Chondrocyte (in vitro differentiated cells): ENCODE measurements around the gene MAX. TPM values are rescaled to one million over a fixed set of nuclear protein-coding genes. Genes with fewer than 3 reads are reported as not detected.
"Not testable (repeated sequence)": the region's sequence is repeated elsewhere in the genome, so short reads cannot be mapped to it uniquely, and the experiment has no call there.

Source experiments
- DNase-seq: peaks from one replicate; pipeline ENCODE4 v3.0.0; 2021; ENCODE audit warnings: mixed read lengths, low spot score
- H3K27ac Mint-ChIP-seq: one replicate; pipeline ENCODE4 v1.8.0; 2021; ENCODE audit warnings: mild to moderate bottlenecking, moderate library complexity, mixed read lengths; ENCODE audit not compliant: unreplicated experiment
- H3K27me3 Mint-ChIP-seq: 2 replicates; pipeline ENCODE4 v1.8.0; 2021; ENCODE audit warnings: low read depth, mixed read lengths
- H3K36me3 Mint-ChIP-seq: 2 replicates; pipeline ENCODE4 v1.8.0; 2021; ENCODE audit warnings: low read depth, mixed read lengths
- H3K4me1 Mint-ChIP-seq: 2 replicates; pipeline ENCODE4 v1.8.0; 2021; ENCODE audit warnings: low read depth, mild to moderate bottlenecking, mixed read lengths
- H3K4me3 Mint-ChIP-seq: one replicate; pipeline ENCODE4 v1.8.0; 2021; ENCODE audit warnings: mild to moderate bottlenecking, moderate library complexity, mixed read lengths; ENCODE audit not compliant: unreplicated experiment
- H3K9me3 Mint-ChIP-seq: 2 replicates; pipeline ENCODE4 v1.8.0; 2021; ENCODE audit warnings: low read depth, mixed read lengths
- CTCF ChIP-seq: fragments of 200-600 bp; sonication (generic); IDR thresholded peaks from 2 replicates; pipeline ENCODE4 v1.5.0; 2021; ENCODE audit warnings: antibody characterized with exemption, mild to moderate bottlenecking, moderate library complexity
- total RNA-seq: library from RNA; stranded (reverse); gene quantifications from 3 replicates; pipeline ENCODE4 v1.2.1, GENCODE V29; 2021

The MAX gene
- total RNA-seq, 1 donor from 2014 or later, result 94.1 TPM

- DNase-seq, result no peak
- Mint-ChIP-seq H3K9me3 (no peaks in the 10 kb centered on the region), H3K4me3 (no peak overlapping the region), H3K4me1 (peaks cover 11% of the 10 kb centered on the region), H3K36me3 (peaks cover 23% of the 10 kb centered on the region), H3K27me3 (no peaks in the 10 kb centered on the region), H3K27ac (no peak overlapping the region)
- TF ChIP-seq CTCF, result no peak
Observed at GRCh38 chr14:65033181-65033580, 69.1 kb downstream of the MAX start.

GRCh38 chr14:65032319-65032718 is 70.0 kb downstream of the MAX start:
- Mint-ChIP-seq H3K27me3 (no peaks in the 10 kb centered on the region), H3K9me3 (no peaks in the 10 kb centered on the region), H3K4me1 (peaks cover 11% of the 10 kb centered on the region), H3K27ac (no peak overlapping the region), H3K36me3 (peaks cover 30% of the 10 kb centered on the region), H3K4me3 (no peak overlapping the region)
- TF ChIP-seq CTCF, result no peak
- no peak for DNase-seq

- H3K27me3 Mint-ChIP-seq, H3K27ac Mint-ChIP-seq, DNase-seq, H3K4me3 Mint-ChIP-seq, H3K9me3 Mint-ChIP-seq: not testable (repeated sequence)
- Mint-ChIP-seq H3K36me3 (peaks cover 37% of the 10 kb centered on the region), H3K4me1 (peaks cover 11% of the 10 kb centered on the region)
Observed at GRCh38 chr14:65031321-65031720, 71.0 kb downstream of the MAX start.

GRCh38 chr14:65028937-65029336 is 73.4 kb downstream of the MAX start:
- Mint-ChIP-seq H3K27ac (no peak overlapping the region), H3K36me3 (peaks cover 37% of the 10 kb centered on the region), H3K27me3 (no peaks in the 10 kb centered on the region), H3K4me3 (no peak overlapping the region), H3K9me3 (no peaks in the 10 kb centered on the region), H3K4me1 (no peaks in the 10 kb centered on the region)
- DNase-seq, result no peak
- TF ChIP-seq CTCF, result no peak

GRCh38 chr14:65027127-65027799 is 75.1 kb downstream of the MAX start:
- TF ChIP-seq CTCF, result no peak
- Mint-ChIP-seq H3K4me1 (no peaks in the 10 kb centered on the region), H3K27me3 (no peaks in the 10 kb centered on the region), H3K9me3 (no peaks in the 10 kb centered on the region), H3K36me3 (peaks cover 34% of the 10 kb centered on the region), H3K4me3 (no peak overlapping the region), H3K27ac (no peak overlapping the region)
- DNase-seq, result no peak

- Mint-ChIP-seq H3K4me3 (no peak overlapping the region), H3K27ac (no peak overlapping the region), H3K4me1 (no peaks in the 10 kb centered on the region), H3K36me3 (peaks cover 30% of the 10 kb centered on the region), H3K27me3 (no peaks in the 10 kb centered on the region), H3K9me3 (no peaks in the 10 kb centered on the region)
- no peak for DNase-seq
- TF ChIP-seq CTCF, result no peak
Observed at GRCh38 chr14:65026526-65026925, 75.8 kb downstream of the MAX start.
